NCI-H2029 treated with DMSO at 0.1 percent for 48 hours (cell line): ENCODE data around the gene SPTLC2.
"Not testable (repeated sequence)": the region's sequence is repeated elsewhere in the genome, so short reads cannot be mapped to it uniquely, and the experiment has no call there.

Source experiments
- DNase-seq: peaks from one replicate; lab custom pipeline; 2025; lab: John Stamatoyannopoulos, UW

SPTLC2 gene

GRCh38 chr14:77547512-77548180 lies 68.8 kb downstream of the SPTLC2 start:
- no peak for DNase-seq

GRCh38 chr14:77545171-77545570 lies 71.3 kb downstream of the SPTLC2 start:
- DNase-seq = not testable (repeated sequence)

- no peak for DNase-seq
Observed at GRCh38 chr14:77544571-77544970, 71.9 kb downstream of the SPTLC2 start.

GRCh38 chr14:77543637-77544334 lies 72.7 kb downstream of the SPTLC2 start:
- no peak for DNase-seq

- no peak for DNase-seq
Observed at GRCh38 chr14:77543240-77543551, 73.2 kb downstream of the SPTLC2 start.

GRCh38 chr14:77542421-77543239 lies 73.8 kb downstream of the SPTLC2 start:
- no peak for DNase-seq

GRCh38 chr14:77541905-77542304 lies 74.5 kb downstream of the SPTLC2 start:
- no peak for DNase-seq

GRCh38 chr14:77536951-77537350 lies 79.5 kb downstream of the SPTLC2 start:
- not testable (repeated sequence) for DNase-seq

- no peak for DNase-seq
Observed at GRCh38 chr14:77531071-77531470, 85.4 kb downstream of the SPTLC2 start.

GRCh38 chr14:77529963-77530362 lies 86.5 kb downstream of the SPTLC2 start:
- DNase-seq = no peak

- DNase-seq = no peak
Observed at GRCh38 chr14:77529213-77529612, 87.2 kb downstream of the SPTLC2 start.

GRCh38 chr14:77528701-77529100 lies 87.7 kb downstream of the SPTLC2 start:
- not testable (repeated sequence) for DNase-seq

GRCh38 chr14:77526266-77526665 lies 90.2 kb downstream of the SPTLC2 start:
- no peak for DNase-seq

GRCh38 chr14:77524536-77524935 lies 91.9 kb downstream of the SPTLC2 start:
- DNase-seq = no peak

GRCh38 chr14:77523109-77523508 lies 93.3 kb downstream of the SPTLC2 start:
- no peak for DNase-seq

- no peak for DNase-seq
Observed at GRCh38 chr14:77520555-77520954, 95.9 kb downstream of the SPTLC2 start.

- no peak for DNase-seq
Observed at GRCh38 chr14:77516126-77516525, 100.3 kb downstream of the SPTLC2 start.

- no peak for DNase-seq
Observed at GRCh38 chr14:77511486-77512162, 104.8 kb downstream of the SPTLC2 start.

- no peak for DNase-seq
Observed at GRCh38 chr14:77509366-77509765, 107.1 kb downstream of the SPTLC2 start.

GRCh38 chr14:77508876-77509275 lies 107.6 kb downstream of the SPTLC2 start:
- no peak for DNase-seq

- DNase-seq = no peak
Observed at GRCh38 chr14:77508249-77508648, 108.2 kb downstream of the SPTLC2 start.

- DNase-seq = no peak
Observed at GRCh38 chr14:77507762-77508161, 108.7 kb downstream of the SPTLC2 start.
